ENCODE data around the gene VASH1. TPM values are rescaled to one million over a fixed set of nuclear protein-coding genes. Genes with fewer than 3 reads are reported as not detected.

Gene VASH1
- total and polyA plus RNA-seq, 2 of the 13 experiments (the other 11 are each of a cell fraction or from before 2014, with no cell fraction given): 0.11 to 0.24 TPM

DNA sequence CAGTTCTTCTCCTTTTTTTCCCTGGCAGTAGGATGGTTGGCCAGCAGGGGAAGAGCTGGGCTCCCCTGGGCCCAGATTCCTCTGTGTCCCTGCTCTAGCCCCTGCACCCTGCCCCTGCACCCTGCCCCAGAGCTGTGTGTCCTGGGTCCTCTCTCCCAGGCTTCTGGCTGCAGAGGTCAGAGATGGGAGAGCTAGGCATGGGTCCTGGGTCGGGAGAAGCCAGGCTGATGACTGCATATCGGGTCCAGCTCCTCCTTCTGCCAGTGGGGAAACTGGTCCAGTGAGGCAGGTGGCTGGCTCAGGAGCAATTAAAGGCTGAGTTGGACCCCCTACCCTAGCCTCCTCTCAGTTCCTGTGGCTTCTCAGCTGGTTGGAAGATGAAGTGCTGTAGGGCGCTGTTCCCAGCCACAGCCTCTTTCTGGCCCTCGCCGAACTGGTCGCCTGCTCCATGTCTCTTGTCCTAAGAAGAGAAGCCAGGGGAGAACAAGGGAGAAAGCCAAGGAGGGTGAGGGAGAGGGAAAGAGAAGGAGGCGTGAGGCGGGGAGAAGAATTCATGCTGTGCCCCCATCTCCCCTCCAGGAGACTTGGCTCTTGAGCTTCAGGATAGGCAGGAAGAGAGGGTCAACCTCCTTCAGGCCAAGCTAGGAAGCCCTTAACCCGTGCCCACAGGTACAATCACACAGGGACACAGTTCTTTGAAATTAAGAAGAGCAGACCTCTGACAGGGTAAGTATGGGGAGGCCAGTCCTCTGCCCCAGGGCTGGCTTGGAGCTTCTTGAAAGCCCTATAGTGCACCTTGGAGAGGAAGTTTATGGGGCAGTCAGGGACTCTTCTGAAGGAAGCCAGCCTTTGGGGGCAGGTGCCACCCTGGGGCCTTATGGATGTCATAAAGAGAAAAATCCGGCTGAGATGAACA lies 9.5 kb downstream of the VASH1 start:
- CTCF ChIA-PET (ENCODE audit: low intra/inter-chr PET ratio, low total read pairs): no interaction called here
- ATAC-seq: peak; percentile 28; the same call in 2 of the 3 replicates
- TF ChIP-seq U2AF1 (optimal IDR thresholded peaks at IDR 0.05; ENCODE audit: low read depth, low read length): no peak
- no peak for TF ChIP-seq THYN1 (CRISPR knock-in tag; IDR thresholded peaks at IDR 0.05; ENCODE audit: borderline replicate concordance, low read depth)
- TF ChIP-seq ZBTB38 (CRISPR knock-in tag; IDR thresholded peaks at IDR 0.05): no peak
- TF ChIP-seq, protein P1, sequence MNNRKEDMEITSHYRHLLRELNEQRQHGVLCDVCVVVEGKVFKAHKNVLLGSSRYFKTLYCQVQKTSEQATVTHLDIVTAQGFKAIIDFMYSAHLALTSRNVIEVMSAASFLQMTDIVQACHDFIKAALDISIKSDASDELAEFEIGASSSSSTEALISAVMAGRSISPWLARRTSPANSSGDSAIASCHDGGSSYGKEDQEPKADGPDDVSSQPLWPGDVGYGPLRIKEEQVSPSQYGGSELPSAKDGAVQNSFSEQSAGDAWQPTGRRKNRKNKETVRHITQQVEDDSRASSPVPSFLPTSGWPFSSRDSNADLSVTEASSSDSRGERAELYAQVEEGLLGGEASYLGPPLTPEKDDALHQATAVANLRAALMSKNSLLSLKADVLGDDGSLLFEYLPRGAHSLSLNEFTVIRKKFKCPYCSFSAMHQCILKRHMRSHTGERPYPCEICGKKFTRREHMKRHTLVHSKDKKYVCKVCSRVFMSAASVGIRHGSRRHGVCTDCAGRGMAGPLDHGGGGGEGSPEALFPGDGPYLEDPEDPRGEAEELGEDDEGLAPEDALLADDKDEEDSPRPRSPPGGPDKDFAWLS (CRISPR knock-in tag; IDR thresholded peaks at IDR 0.05; ENCODE audit: borderline replicate concordance): no peak
- no peak for TF ChIP-seq ZNF83 (CRISPR knock-in tag; IDR thresholded peaks at IDR 0.05; ENCODE audit: borderline replicate concordance)
- no peak for TF ChIP-seq KDM6A (CRISPR knock-in tag; IDR thresholded peaks at IDR 0.05; ENCODE audit: low read depth)
- no peak for TF ChIP-seq PHB2 (IDR thresholded peaks at IDR 0.05; ENCODE audit: partially characterized antibody)
- TF ChIP-seq ZNF446 (CRISPR knock-in tag; IDR thresholded peaks at IDR 0.05): no peak
- TF ChIP-seq ZSCAN22 (CRISPR knock-in tag; IDR thresholded peaks at IDR 0.05): no peak
- TF ChIP-seq SRSF4 (IDR thresholded peaks at IDR 0.05; ENCODE audit: low read depth, low read length, poor library complexity, severe bottlenecking): no peak
- no peak for TF ChIP-seq ZNF598 (CRISPR knock-in tag; IDR thresholded peaks at IDR 0.05; ENCODE audit: borderline replicate concordance)
- no peak for TF ChIP-seq SATB2 (CRISPR knock-in tag; IDR thresholded peaks at IDR 0.05)
- TF ChIP-seq ZNF205 (CRISPR knock-in tag; IDR thresholded peaks at IDR 0.05): no peak
- TF ChIP-seq, protein P2, sequence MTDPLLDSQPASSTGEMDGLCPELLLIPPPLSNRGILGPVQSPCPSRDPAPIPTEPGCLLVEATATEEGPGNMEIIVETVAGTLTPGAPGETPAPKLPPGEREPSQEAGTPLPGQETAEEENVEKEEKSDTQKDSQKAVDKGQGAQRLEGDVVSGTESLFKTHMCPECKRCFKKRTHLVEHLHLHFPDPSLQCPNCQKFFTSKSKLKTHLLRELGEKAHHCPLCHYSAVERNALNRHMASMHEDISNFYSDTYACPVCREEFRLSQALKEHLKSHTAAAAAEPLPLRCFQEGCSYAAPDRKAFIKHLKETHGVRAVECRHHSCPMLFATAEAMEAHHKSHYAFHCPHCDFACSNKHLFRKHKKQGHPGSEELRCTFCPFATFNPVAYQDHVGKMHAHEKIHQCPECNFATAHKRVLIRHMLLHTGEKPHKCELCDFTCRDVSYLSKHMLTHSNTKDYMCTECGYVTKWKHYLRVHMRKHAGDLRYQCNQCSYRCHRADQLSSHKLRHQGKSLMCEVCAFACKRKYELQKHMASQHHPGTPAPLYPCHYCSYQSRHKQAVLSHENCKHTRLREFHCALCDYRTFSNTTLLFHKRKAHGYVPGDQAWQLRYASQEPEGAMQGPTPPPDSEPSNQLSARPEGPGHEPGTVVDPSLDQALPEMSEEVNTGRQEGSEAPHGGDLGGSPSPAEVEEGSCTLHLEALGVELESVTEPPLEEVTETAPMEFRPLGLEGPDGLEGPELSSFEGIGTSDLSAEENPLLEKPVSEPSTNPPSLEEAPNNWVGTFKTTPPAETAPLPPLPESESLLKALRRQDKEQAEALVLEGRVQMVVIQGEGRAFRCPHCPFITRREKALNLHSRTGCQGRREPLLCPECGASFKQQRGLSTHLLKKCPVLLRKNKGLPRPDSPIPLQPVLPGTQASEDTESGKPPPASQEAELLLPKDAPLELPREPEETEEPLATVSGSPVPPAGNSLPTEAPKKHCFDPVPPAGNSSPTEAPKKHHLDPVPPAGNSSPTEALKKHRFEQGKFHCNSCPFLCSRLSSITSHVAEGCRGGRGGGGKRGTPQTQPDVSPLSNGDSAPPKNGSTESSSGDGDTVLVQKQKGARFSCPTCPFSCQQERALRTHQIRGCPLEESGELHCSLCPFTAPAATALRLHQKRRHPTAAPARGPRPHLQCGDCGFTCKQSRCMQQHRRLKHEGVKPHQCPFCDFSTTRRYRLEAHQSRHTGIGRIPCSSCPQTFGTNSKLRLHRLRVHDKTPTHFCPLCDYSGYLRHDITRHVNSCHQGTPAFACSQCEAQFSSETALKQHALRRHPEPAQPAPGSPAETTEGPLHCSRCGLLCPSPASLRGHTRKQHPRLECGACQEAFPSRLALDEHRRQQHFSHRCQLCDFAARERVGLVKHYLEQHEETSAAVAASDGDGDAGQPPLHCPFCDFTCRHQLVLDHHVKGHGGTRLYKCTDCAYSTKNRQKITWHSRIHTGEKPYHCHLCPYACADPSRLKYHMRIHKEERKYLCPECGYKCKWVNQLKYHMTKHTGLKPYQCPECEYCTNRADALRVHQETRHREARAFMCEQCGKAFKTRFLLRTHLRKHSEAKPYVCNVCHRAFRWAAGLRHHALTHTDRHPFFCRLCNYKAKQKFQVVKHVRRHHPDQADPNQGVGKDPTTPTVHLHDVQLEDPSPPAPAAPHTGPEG (CRISPR knock-in tag; IDR thresholded peaks at IDR 0.05): no peak
- TF ChIP-seq ARNT (IDR thresholded peaks at IDR 0.05): no peak
- TF ChIP-seq, protein P3, sequence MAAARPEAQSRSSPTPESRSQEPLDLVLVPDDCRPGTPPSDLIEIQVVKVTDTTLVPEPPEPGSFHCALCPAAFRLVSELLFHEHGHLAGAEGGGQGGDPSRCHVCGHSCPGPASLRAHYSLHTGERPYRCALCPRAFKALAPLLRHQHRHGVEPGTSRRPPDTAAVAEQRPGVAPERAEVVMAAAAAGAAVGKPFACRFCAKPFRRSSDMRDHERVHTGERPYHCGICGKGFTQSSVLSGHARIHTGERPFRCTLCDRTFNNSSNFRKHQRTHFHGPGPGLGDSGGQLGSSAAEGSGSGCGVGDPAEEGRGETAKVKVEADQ (CRISPR knock-in tag; IDR thresholded peaks at IDR 0.05; ENCODE audit: borderline replicate concordance): no peak

More for the DNA sequence above, 9.5 kb downstream of the VASH1 start:
- intact Hi-C loops (cut with micrococcal nuclease; ENCODE audit: unreplicated experiment) (no loop called here), in situ Hi-C loops (cut with HindIII; ENCODE audit: extremely low pct_ligation_motif_present, low pct_unique_long_range_greater_than_20kb) (no loop called here)
- Histone ChIP-seq H3K27me3 (ENCODE audit: control insufficient read depth in 1 of 2, insufficient read depth in 2 of 2, low read length in 2 of 2) (peaks cover 1 to 8% of the 10 kb centered on the region in 2 experiments; a peak in 2 of 5 replicates), H2AFZ (ENCODE audit: low read length) (no peak overlapping the region), H4K20me1 (ENCODE audit: insufficient read depth, low read length) (no peaks in the 10 kb centered on the region), H3K4me2 (ENCODE audit: low read depth, low read length) (no peak overlapping the region), H3K9me3 (ENCODE audit: low read length) (no peaks in the 10 kb centered on the region), H3K79me2 (ENCODE audit: insufficient read depth, low read length) (no peaks in the 10 kb centered on the region), H3K27ac (ENCODE audit: extremely low read length, insufficient read depth, low read length) (no peak overlapping the region), H3K9ac (ENCODE audit: insufficient read depth, low read depth, low read length) (no peak overlapping the region), H3K4me3 (replicated peaks in 1 of 3; ENCODE audit: insufficient read depth in 1 of 3, low read depth in 2 of 3, low read length in 3 of 3) (no peak overlapping the region), H3K4me1 (ENCODE audit: insufficient read depth, low read length) (peaks cover 20% of the 10 kb centered on the region), H3K36me3 (replicated peaks in 1 of 2; ENCODE audit: control insufficient read depth in 1 of 2, insufficient read depth in 2 of 2, low read length in 2 of 2) (no peaks in the 10 kb centered on the region)
- no peak for DNase-seq (ENCODE audit: low spot score)
- 86% methylated on average over 7 of the region's 10 CpGs for WGBS (ENCODE audit: low lambda C conversion rate)
- POLR2A ChIA-PET: no interaction called here
- no TSS peak for BruUV-seq (replicated peaks)
- FAIRE-seq: no peak
